ENCODE results near the gene LSG1.
"Not testable (repeated sequence)": the region's sequence is repeated elsewhere in the genome, so short reads cannot be mapped to it uniquely, and the experiment has no call there.

LSG1 gene

DNA sequence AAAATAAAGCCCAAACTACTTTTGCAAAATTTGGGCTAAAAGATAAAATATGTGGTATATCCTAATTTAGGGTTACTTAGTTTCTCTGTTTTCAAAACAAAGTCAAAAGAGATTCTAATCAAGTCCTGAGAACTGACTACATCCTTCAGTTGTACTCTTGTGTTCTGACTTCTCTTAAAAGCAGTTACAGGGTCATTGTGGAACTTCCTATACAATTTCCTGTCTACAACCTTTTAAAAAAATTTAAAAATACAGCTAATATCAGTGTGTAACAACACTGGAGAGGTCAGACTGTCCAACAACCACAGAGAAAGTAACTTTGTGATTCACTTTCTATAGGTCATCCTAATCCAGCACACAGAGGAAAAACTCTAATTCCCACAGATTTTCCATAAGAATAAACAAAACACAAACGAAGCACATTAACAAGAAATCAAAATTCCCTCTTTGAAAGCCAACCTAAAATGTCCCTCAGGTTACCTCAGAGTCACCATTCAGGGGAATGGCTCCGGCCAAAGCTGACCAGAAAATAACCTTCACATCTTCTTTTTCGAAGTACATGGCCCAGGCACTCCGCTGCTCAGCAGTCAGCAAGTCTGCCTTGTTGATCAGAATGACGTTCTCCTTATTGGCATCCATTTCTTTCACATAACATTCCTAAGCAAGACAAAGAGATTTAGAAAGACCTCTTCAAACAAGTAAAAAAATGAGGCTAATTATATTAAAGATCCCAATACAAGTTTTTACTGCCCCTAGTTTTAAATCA lies 13.3 kb downstream of the LSG1 start:
- no peak for DNase-seq (ENCODE audit: low read depth, low spot score)

DNA sequence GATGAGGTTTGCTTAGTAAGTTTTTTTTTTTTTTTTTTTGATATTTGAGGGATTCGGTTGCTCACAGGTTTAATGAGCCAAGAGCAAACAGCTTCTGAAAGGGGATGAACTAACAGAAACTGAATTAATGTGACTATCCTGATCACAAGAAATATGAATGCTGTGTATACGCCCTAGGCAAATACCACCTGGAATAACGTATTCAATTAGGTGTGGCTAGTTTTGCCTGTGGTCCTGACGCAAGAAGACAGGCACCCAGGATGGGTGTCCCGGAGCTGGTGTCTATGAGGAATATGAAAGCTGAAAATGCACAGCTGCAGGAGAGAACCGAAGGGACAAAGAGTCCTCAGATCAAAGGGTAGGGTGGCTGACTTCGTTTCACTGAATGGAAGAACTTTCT lies 14.6 kb downstream of the LSG1 start:
- no peak for DNase-seq (ENCODE audit: low read depth, low spot score)

- no peak for DNase-seq (ENCODE audit: low read depth, low spot score)
Measured at GRCh38 chr3:194654443-194654842, 17.5 kb downstream of the LSG1 start.

DNA sequence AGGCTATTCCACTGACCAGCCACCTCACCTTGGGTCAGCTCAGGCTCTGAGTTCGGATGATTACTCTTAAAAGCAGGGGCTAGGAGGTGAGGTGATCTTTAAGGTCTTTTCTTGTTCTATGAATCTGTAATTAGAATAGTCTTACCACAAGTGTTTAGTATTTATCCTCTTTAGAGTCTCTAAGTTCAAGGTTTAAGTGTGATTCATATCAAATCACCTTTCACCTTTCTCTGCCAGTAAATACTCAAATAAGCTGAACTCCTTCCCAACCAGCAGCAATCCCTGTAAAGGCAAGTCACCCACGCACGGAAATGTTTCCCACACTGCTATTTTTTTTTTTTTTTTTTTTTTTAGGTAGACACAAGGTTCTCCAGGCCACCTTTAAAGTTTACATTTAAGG lies 24.2 kb downstream of the LSG1 start:
- no peak for DNase-seq (ENCODE audit: low read depth, low spot score)

- DNase-seq (ENCODE audit: low read depth, low spot score), result no peak
Measured at GRCh38 chr3:194642769-194643168, 29.2 kb downstream of the LSG1 start.

DNA sequence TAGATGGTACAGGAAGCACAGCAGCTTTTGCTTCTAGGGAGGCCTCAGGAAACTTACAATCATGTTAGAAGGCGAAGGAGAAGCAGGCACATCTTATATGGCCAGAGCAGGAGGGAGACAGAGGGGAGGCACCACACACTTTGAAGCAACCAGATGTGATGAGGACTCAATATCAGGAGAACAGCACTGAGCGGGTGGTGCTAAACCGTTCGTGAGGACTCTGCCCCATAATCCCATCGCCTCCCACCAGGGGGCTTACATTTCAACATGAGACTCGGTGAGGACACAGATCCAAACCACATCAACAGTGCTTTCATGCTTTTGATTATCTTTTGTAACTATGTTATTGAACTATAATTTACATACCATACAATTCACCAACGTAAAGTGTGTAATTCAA lies 31.2 kb downstream of the LSG1 start:
- no peak for DNase-seq (ENCODE audit: low read depth, low spot score)

- DNase-seq (ENCODE audit: low read depth, low spot score), result no peak
Measured at GRCh38 chr3:194638991-194639605, 32.9 kb downstream of the LSG1 start.

- DNase-seq (ENCODE audit: low read depth, low spot score), result no peak
Measured at GRCh38 chr3:194637541-194638400, 34.2 kb downstream of the LSG1 start.

GRCh38 chr3:194637066-194637465 lies 34.9 kb downstream of the LSG1 start:
- no peak for DNase-seq (ENCODE audit: low read depth, low spot score)

DNA sequence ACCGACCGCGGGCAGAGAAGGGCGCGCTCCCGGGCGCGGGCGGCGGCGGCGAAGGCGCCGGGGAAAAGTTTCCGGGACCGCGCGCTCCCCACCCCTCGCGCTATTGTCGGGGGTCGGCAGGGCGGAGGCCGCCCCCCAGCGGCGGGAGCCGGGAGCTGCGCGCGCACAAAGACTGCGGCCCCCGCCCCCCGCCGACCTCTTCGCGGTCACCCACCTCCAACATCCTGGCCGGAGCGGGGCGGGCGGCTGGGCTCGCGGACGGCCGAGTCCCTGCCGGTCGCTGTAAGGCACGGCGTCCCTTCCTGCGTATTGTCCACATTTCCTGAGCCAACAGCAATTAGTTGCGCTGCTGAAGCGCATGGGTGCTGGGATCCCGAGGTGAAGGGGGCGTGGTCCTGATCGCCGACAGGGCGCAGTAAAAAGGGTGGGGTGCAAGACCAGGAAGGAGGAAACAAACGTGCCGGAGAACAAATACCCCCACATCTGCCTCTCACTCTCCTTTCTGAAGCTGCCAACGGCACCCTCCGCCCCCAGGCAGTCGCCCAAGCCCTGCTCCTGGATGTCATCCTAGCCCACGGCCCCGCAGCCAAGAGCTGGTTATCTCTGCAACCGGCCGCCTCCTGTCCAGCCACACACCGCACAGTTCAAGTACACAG lies 38.5 kb downstream of the LSG1 start, which contains the start of gene TMEM44:
TMEM44 (minus strand) TSS at position 71 of the 656 bp plus-strand sequence. CDS start 204 bp downstream, outside the sequence.
- DNase-seq (ENCODE audit: low read depth, low spot score), result no peak

GRCh38 chr3:194632809-194633348 lies 39.1 kb downstream of the LSG1 start:
- no peak for DNase-seq (ENCODE audit: low read depth, low spot score)

DNA sequence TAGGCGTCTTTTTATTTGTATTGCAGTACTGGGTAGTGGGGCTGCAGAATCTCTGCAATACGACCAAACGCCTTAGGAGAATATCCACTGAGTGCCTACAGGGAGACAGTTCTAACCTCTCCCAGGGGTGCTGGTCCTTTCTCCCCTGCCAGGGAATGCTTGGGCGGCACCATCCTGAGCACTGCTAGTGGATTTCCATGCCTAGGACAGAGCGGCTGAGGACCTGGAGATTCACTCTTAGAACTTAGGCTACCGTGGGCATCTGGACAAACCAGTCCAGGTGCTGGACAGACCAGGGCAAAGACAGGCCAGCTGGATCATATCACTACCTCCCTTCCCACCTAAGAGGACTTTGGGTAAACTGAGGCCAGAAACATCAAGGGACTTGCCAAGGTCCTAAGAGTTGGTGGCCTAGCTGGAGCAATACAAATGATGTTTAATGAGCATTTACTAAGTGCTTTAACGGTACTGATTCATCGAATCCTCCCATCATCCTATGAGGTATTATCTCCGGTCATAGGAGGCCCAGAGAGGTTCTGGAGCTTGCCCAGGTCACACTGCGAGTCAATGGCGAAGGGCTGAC lies 39.7 kb downstream of the LSG1 start:
- no peak for DNase-seq (ENCODE audit: low read depth, low spot score)

- DNase-seq (ENCODE audit: low read depth, low spot score), result no peak
Measured at GRCh38 chr3:194631696-194632095, 40.3 kb downstream of the LSG1 start.

DNA sequence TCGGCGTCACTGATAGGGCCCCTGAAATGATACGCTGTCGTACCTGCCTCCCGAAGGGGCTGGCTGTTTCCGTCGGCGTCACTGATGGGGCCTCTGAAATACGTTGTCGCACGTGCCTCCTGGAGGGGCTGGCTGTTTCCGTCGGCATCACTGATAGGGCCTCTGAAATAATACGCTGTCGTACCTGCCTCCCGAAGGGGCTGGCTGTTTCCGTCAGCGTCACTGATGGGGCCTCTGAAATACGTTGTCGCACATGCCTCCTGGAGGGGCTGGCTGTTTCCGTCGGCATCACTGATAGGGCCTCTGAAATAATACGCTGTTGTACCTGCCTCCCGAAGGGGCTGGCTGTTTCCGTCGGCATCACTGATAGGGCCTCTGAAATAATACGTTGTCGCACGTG lies 41.3 kb downstream of the LSG1 start:
- DNase-seq (ENCODE audit: low read depth, low spot score), result not testable (repeated sequence)

GRCh38 chr3:194624956-194625355 lies 47.0 kb downstream of the LSG1 start:
- no peak for DNase-seq (ENCODE audit: low read depth, low spot score)

GRCh38 chr3:194623449-194624290 lies 48.3 kb downstream of the LSG1 start:
- DNase-seq (ENCODE audit: low read depth, low spot score), result no peak

DNA sequence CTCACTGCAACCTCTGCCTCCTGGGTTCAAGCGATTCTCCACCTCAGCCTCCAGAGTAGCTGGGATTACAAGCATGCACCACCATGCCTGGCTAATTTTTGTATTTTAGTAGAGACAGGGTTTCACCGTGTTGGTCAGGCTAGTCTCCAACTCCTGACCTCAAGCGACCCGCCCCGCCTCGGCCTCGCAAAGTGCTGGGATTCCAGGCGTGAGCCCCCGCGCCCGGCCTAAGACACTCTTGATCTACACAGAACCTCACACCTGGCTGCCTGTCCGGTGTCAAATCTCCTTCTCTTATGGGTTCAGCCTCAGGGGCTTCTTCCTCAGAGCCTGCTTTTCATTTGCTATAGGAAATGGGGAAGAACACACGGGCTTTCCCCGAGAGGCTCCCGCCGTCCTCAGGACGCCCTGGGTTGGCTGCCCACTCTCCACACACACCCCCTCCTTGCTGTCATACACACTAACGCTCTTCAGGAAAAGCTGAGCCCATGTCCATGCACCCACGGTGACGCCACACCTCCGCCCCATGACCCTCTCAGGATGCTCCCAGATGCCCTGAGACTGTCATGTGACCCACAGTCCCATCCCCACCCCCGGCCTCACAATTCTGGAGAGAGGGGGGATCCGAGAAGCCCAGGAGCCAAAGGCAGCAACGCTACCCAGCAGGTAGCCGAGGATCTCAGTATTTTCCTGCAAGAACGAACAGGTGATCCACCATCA lies 49.2 kb downstream of the LSG1 start:
- DNase-seq (ENCODE audit: low read depth, low spot score), result no peak

GRCh38 chr3:194621947-194622346 lies 50.0 kb downstream of the LSG1 start:
- DNase-seq (ENCODE audit: low read depth, low spot score), result no peak

GRCh38 chr3:194620196-194620595 lies 51.8 kb downstream of the LSG1 start:
- no peak for DNase-seq (ENCODE audit: low read depth, low spot score)

GRCh38 chr3:194619741-194620140 lies 52.2 kb downstream of the LSG1 start:
- DNase-seq (ENCODE audit: low read depth, low spot score), result no peak

Measured in smooth muscle cell of the brain vasculature (primary cell).